GM21619 (cell line): ENCODE results near the gene CNTNAP1.
A peak's percentile ranks its signal among the peaks of the same experiment; 100 is the strongest.
"Not testable (repeated sequence)": the region's sequence is repeated elsewhere in the genome, so short reads cannot be mapped to it uniquely, and the experiment has no call there.

Experiments
- ATAC-seq: cut with Tn5 transposase; IDR thresholded peaks from one replicate; pipeline ENCODE4 v1.9.1; 2021; ENCODE audit not compliant: unreplicated experiment

The CNTNAP1 gene

GRCh38 chr17:42723636-42724035 is 41.3 kb downstream of the CNTNAP1 start:
- ATAC-seq = no peak

GRCh38 chr17:42725143-42725542 is 42.8 kb downstream of the CNTNAP1 start:
- no peak for ATAC-seq

GRCh38 chr17:42740699-42741098 is 58.4 kb downstream of the CNTNAP1 start:
- ATAC-seq = no peak

- not testable (repeated sequence) for ATAC-seq
These were observed 60.6 kb downstream of the CNTNAP1 start for GRCh38 chr17:42742916-42743315.

- ATAC-seq = no peak
These were observed 61.4 kb downstream of the CNTNAP1 start for GRCh38 chr17:42743595-42744282.

GRCh38 chr17:42744283-42744805 is 62.0 kb downstream of the CNTNAP1 start:
- peak; percentile 44 for ATAC-seq

- ATAC-seq = peak; percentile 69
These were observed 62.7 kb downstream of the CNTNAP1 start, which contains the start of gene EZH1 for GRCh38 chr17:42744806-42745617. TSS of gene EZH1 (minus strand) at chr17:42745040. CDS start at chr17:42728941, 16,099 bp downstream.

GRCh38 chr17:42748202-42748907 is 66.0 kb downstream of the CNTNAP1 start:
- no peak for ATAC-seq

- ATAC-seq = no peak
These were observed 66.8 kb downstream of the CNTNAP1 start for GRCh38 chr17:42748908-42749798.
